Fibroblast of villous mesenchyme (primary cell): ENCODE results near the gene GFPT1. TPM values are rescaled to one million over a fixed set of nuclear protein-coding genes. Genes with fewer than 3 reads are reported as not detected.

Source experiments
- DNase-seq: peaks from one replicate; pipeline ENCODE4 v3.0.0-alpha.2; 2010; ENCODE audit warnings: low read depth
- H3K4me3 ChIP-seq: 2 replicates; pipeline ENCODE4 v1.5.1; 2011; ENCODE audit warnings: low read depth, mild to moderate bottlenecking, low read length
- CTCF ChIP-seq: IDR thresholded peaks from 2 replicates; pipeline ENCODE4 v1.5.1; 2012; ENCODE audit warnings: low read depth, mild to moderate bottlenecking, low read length; ENCODE audit not compliant: insufficient read depth
- small RNA-seq: library from RNA; depleted of rRNA; stranded (forward); fragments of <200 nt; gene quantifications from one replicate; pipeline ENCODE3, GENCODE V24; 2012
- total RNA-seq: library from RNA; depleted of rRNA; stranded (reverse); fragments of >200 nt; gene quantifications from 2 replicates; pipeline ENCODE4 v1.2.3, GENCODE V29; 2012

The GFPT1 gene
- total RNA-seq, 1 donor, result 75.1 TPM

GRCh38 chr2:69279211-69279610, 107.8 kb downstream of the GFPT1 start:
- no peak for DNase-seq
- H3K4me3 ChIP-seq, result no peak overlapping the region
- no peak for TF ChIP-seq CTCF

- no peak overlapping the region for H3K4me3 ChIP-seq
- no peak for TF ChIP-seq CTCF
- peak; percentile 82 for DNase-seq
Measured at GRCh38 chr2:69278366-69278765, 108.7 kb downstream of the GFPT1 start.

GRCh38 chr2:69275490-69275889, 111.5 kb downstream of the GFPT1 start:
- no peak for DNase-seq
- no peak for TF ChIP-seq CTCF
- no peak overlapping the region for H3K4me3 ChIP-seq

- no peak overlapping the region for H3K4me3 ChIP-seq
- no peak for TF ChIP-seq CTCF
- DNase-seq, result peak; percentile 23
Measured at GRCh38 chr2:69272803-69273471, 114.1 kb downstream of the GFPT1 start.

- no peak overlapping the region for H3K4me3 ChIP-seq
- TF ChIP-seq CTCF, result no peak
- DNase-seq, result peak; percentile 96
Measured at GRCh38 chr2:69271831-69272257, 115.2 kb downstream of the GFPT1 start.

Small RNAs within 50 kb of the gene (small RNA-seq; reads per million reads assigned to genes)
- not detected for gene RF00019

Other genes with a start within 250 kb of the GFPT1 start
- gene NFU1, start 50.2 kb upstream of the GFPT1 start, total RNA-seq, result 56.4 and 61.7 TPM in 2 replicates